Neural cell (in vitro differentiated cells): ENCODE results near the gene RDX. TPM values are rescaled to one million over a fixed set of nuclear protein-coding genes. Genes with fewer than 3 reads are reported as not detected.
"Not testable (repeated sequence)": the region's sequence is repeated elsewhere in the genome, so short reads cannot be mapped to it uniquely, and the experiment has no call there.

Source experiments
- H2AFZ ChIP-seq: fragments of 200-600, 300-800 bp; sonication (generic), shearing (Covaris generic); 2 replicates; pipeline ENCODE4 v1.6.0; 2014; ENCODE audit warnings: low read depth, mild to moderate bottlenecking, antibody characterized with exemption, low read length, moderate library complexity
- H3F3A ChIP-seq: fragments of 200-600 bp; shearing (Covaris generic); 2 replicates; pipeline ENCODE4 v1.6.1; 2016; ENCODE audit warnings: mild to moderate bottlenecking, moderate library complexity, mixed read lengths, antibody characterized with exemption, low read length; ENCODE audit not compliant: insufficient read depth, poor library complexity, severe bottlenecking
- H3K27ac ChIP-seq: fragments of 200-600, 300-800 bp; sonication (generic), shearing (Covaris generic); 2 replicates; pipeline ENCODE4 v1.5.1; 2014; ENCODE audit warnings: mild to moderate bottlenecking, low read length, moderate library complexity
- H3K27me3 ChIP-seq: fragments of 300-800, 200-600 bp; sonication (generic), shearing (Covaris generic); 2 replicates; pipeline ENCODE4 v1.6.0; 2014; ENCODE audit warnings: mild to moderate bottlenecking, low read depth, low read length, moderate library complexity; ENCODE audit not compliant: insufficient read depth
- H3K36me3 ChIP-seq: fragments of 300-800, 200-600 bp; sonication (generic), shearing (Covaris generic); 2 replicates; pipeline ENCODE4 v1.5.1; 2014; ENCODE audit warnings: mild to moderate bottlenecking, antibody characterized with exemption, low read length, moderate library complexity; ENCODE audit not compliant: insufficient read depth
- H3K4me2 ChIP-seq: fragments of 300-800, 200-600 bp; sonication (generic), shearing (Covaris generic); 2 replicates; pipeline ENCODE4 v1.6.0; 2014; ENCODE audit warnings: mild to moderate bottlenecking, low read length
- H3K4me3 ChIP-seq: fragments of 300-800, 200-600 bp; sonication (generic), shearing (Covaris generic); 2 replicates; pipeline ENCODE4 v1.5.1; 2014; ENCODE audit warnings: mild to moderate bottlenecking, low read length, moderate library complexity
- H3K79me2 ChIP-seq: fragments of 200-600 bp; shearing (Covaris generic); replicated peaks from 2 replicates; pipeline ENCODE4 v1.6.0; 2014; ENCODE audit warnings: mild to moderate bottlenecking, low read length, moderate library complexity; ENCODE audit not compliant: insufficient read depth
- H3K9ac ChIP-seq: fragments of 300-800, 200-600 bp; sonication (generic), shearing (Covaris generic); 2 replicates; pipeline ENCODE4 v1.6.1; 2016; ENCODE audit warnings: mild to moderate bottlenecking, low read length, mixed read lengths
- H3K9me2 ChIP-seq: fragments of 200-600 bp; shearing (Covaris generic); 2 replicates; pipeline ENCODE4 v1.6.1; 2016; ENCODE audit warnings: mild to moderate bottlenecking, low read length, mixed read lengths; ENCODE audit not compliant: insufficient read depth
- H3K9me3 ChIP-seq: fragments of 200-600, 300-800 bp; sonication (generic), shearing (Covaris generic); 2 replicates; pipeline ENCODE4 v1.6.1; 2016; ENCODE audit warnings: mild to moderate bottlenecking, mixed run types, low read length, moderate library complexity, mixed read lengths
- H4K20me1 ChIP-seq: fragments of 200-600 bp; shearing (Covaris generic); 2 replicates; pipeline ENCODE4 v1.6.1; 2016; ENCODE audit warnings: mild to moderate bottlenecking, mixed run types; ENCODE audit not compliant: insufficient read depth
- CTCF ChIP-seq: fragments of 450-650 bp; IDR thresholded peaks from 2 replicates; pipeline ENCODE4 v1.5.1; 2014; ENCODE audit warnings: antibody characterized with exemption, mild to moderate bottlenecking, moderate library complexity; ENCODE audit not compliant: poor library complexity, severe bottlenecking
- EP300 ChIP-seq: fragments of 450-650 bp; conservative IDR thresholded peaks from 2 replicates; pipeline ENCODE4 v1.6.1; 2014; ENCODE audit warnings: antibody characterized with exemption, mild to moderate bottlenecking, moderate library complexity; ENCODE audit not compliant: poor library complexity, severe bottlenecking
- EZH2 ChIP-seq: fragments of 200-600, 300-800 bp; shearing (Covaris generic), sonication (generic); IDR thresholded peaks from 2 replicates; pipeline ENCODE4 v1.6.1; 2014; ENCODE audit warnings: antibody characterized with exemption, low read length, borderline replicate concordance, mild to moderate bottlenecking; ENCODE audit not compliant: insufficient read depth, poor library complexity, severe bottlenecking
- MXI1 ChIP-seq: fragments of 450-650 bp; conservative IDR thresholded peaks from 2 replicates; pipeline ENCODE4 v1.6.1; 2014; ENCODE audit warnings: antibody characterized with exemption, mild to moderate bottlenecking; ENCODE audit not compliant: poor library complexity, severe bottlenecking
- POLR2AphosphoS5 ChIP-seq: IDR thresholded peaks from 2 replicates; pipeline ENCODE4 v1.6.1; 2012
- RAD21 ChIP-seq: fragments of 450-650 bp; conservative IDR thresholded peaks from 2 replicates; pipeline ENCODE4 v1.6.1; 2014; ENCODE audit warnings: antibody characterized with exemption, mild to moderate bottlenecking, moderate library complexity
- REST ChIP-seq: IDR thresholded peaks from 2 replicates; pipeline ENCODE4 v1.6.1; 2012; ENCODE audit warnings: borderline replicate concordance
- SMC3 ChIP-seq: fragments of 450-650 bp; conservative IDR thresholded peaks from 2 replicates; pipeline ENCODE4 v1.6.1; 2014; ENCODE audit warnings: antibody characterized with exemption, mild to moderate bottlenecking, moderate library complexity; ENCODE audit not compliant: poor library complexity
- TAF1 ChIP-seq: IDR thresholded peaks from 2 replicates; pipeline ENCODE4 v1.6.1; 2012; ENCODE audit warnings: low read depth
- polyA plus RNA-seq: library from polyadenylated mRNA; depleted of rRNA; stranded (reverse); fragments of >200 nt; gene quantifications from 2 replicates; pipeline ENCODE4 v1.2.3, GENCODE V29; 2014

RDX gene
- polyA plus RNA-seq, 1 donor from 2014 or later = 39.0 TPM

- H3K79me2 ChIP-seq, H3K9ac ChIP-seq, H3K9me3 ChIP-seq, H3K27ac ChIP-seq, H3K9me2 ChIP-seq, H3K4me3 ChIP-seq, H4K20me1 ChIP-seq, H3K4me2 ChIP-seq, H2AFZ ChIP-seq, H3K27me3 ChIP-seq, H3K36me3 ChIP-seq, H3F3A ChIP-seq: not testable (repeated sequence)
Measured at GRCh38 chr11:110192604-110193282, 103.7 kb downstream of the RDX start.

GRCh38 chr11:110190885-110191284 is 105.5 kb downstream of the RDX start:
- Histone ChIP-seq H3K36me3 (no peaks in the 10 kb centered on the region), H3K4me2 (no peak overlapping the region), H3K9me2 (no peaks in the 10 kb centered on the region)

More at GRCh38 chr11:110190885-110191284, 105.5 kb downstream of the RDX start:
- Histone ChIP-seq H3K9me3 (no peaks in the 10 kb centered on the region), H3F3A (no peaks in the 10 kb centered on the region), H2AFZ (no peak overlapping the region), H3K9ac (no peak overlapping the region), H3K4me3 (no peak overlapping the region), H4K20me1 (no peaks in the 10 kb centered on the region), H3K27me3 (no peaks in the 10 kb centered on the region), H3K27ac (no peak overlapping the region), H3K79me2 (no peaks in the 10 kb centered on the region)
- TF ChIP-seq SMC3 (no peak), REST (no peak), MXI1 (no peak), TAF1 (no peak), EZH2 (no peak), EP300 (no peak), RAD21 (no peak), POLR2AphosphoS5 (no peak), CTCF (no peak)
